Endothelial cell of umbilical vein (primary cell): Measurements from ENCODE around the gene ODF2L. TPM values are rescaled to one million over a fixed set of nuclear protein-coding genes. Genes with fewer than 3 reads are reported as not detected.

Source experiments
- BruUV-seq: library from RNA; stranded (reverse); fragments of 400-500 nt; replicated peaks from 2 replicates; lab custom pipeline; 2021; lab: Mats Ljungman, UMichigan
- CTCF ChIA-PET: fragments of 300-600, 350-600 bp; sonication (Branson Sonifier 250); formaldehyde crosslinking; loops from one replicate; lab custom pipeline; 2021; ENCODE audit warnings: antibody characterized with exemption, inconsistent platforms; lab: Charles Lee
- POLR2A ChIA-PET: fragments of 300-600, 350-600 bp; sonication (Branson Sonifier 250); formaldehyde crosslinking; loops from one replicate; lab custom pipeline; 2021; ENCODE audit warnings: antibody characterized with exemption, inconsistent platforms; lab: Charles Lee
- DNase-seq: peaks from one replicate; pipeline ENCODE4 v3.0.0-alpha.2; 2011; ENCODE audit warnings: low read depth, low spot score
- FAIRE-seq: peaks from 2 replicates; lab custom pipeline; 2011; peaks lifted over from hg19 to GRCh38; lab: Jason Lieb, UNC
- H2AFZ ChIP-seq: 2 replicates; pipeline ENCODE4 v1.6.0; 2012; ENCODE audit warnings: low read depth, low read length, control low read depth, inconsistent platforms
- H3K27ac ChIP-seq: 2 replicates; pipeline ENCODE4 v1.5.1; 2011; ENCODE audit warnings: low read depth, mild to moderate bottlenecking, control low read depth, low read length, moderate library complexity; ENCODE audit not compliant: insufficient read depth
- H3K27me3 ChIP-seq, 2 experiments: 2 replicates each; pipeline versions ENCODE4 v1.6.0 to v1.6.1; 2011; ENCODE audit warnings: low read length in 2 of 2, mixed read lengths in 1 of 2; ENCODE audit not compliant: control insufficient read depth in 2 of 2, insufficient read depth in 2 of 2
- H3K36me3 ChIP-seq, 2 experiments: 2 replicates in 1 of 2; 3 replicates in 1 of 2; pipeline ENCODE4 v1.5.1; 2011; ENCODE audit warnings: low read length in 2 of 2, mild to moderate bottlenecking in 1 of 2, moderate library complexity in 1 of 2; ENCODE audit not compliant: control insufficient read depth in 2 of 2, insufficient read depth in 2 of 2; ENCODE audit errors: extremely low read depth in 1 of 2
- H3K4me1 ChIP-seq: 3 replicates; pipeline ENCODE4 v1.5.1; 2011; ENCODE audit warnings: mild to moderate bottlenecking, low read length; ENCODE audit not compliant: control insufficient read depth, insufficient read depth; ENCODE audit errors: extremely low read depth
- H3K4me2 ChIP-seq: 2 replicates; pipeline ENCODE4 v1.6.1; 2011; ENCODE audit warnings: low read length, control low read depth, mixed read lengths; ENCODE audit not compliant: insufficient read depth
- H3K4me3 ChIP-seq, 3 experiments: fragments of 200-600 bp in 1 of 3; sonication (generic), shearing (Covaris generic) in 1 of 3; replicated peaks in 1 of 3; 2 replicates each; pipeline ENCODE4 v1.5.1; 2011 to 2016; ENCODE audit warnings: control low read depth in 3 of 3, low read length in 3 of 3, mild to moderate bottlenecking in 2 of 3, inconsistent platforms in 1 of 3, low read depth in 1 of 3, moderate library complexity in 1 of 3; ENCODE audit not compliant: insufficient read depth in 1 of 3
- H3K79me2 ChIP-seq: 2 replicates; pipeline ENCODE4 v1.6.0; 2012; ENCODE audit warnings: low read length, inconsistent platforms; ENCODE audit not compliant: control insufficient read depth, insufficient read depth
- H3K9ac ChIP-seq: replicated peaks from 2 replicates; pipeline ENCODE3; 2011; ENCODE audit warnings: low read length, control low read depth; ENCODE audit not compliant: insufficient read depth; ENCODE audit errors: extremely low read depth
- H3K9me1 ChIP-seq: replicated peaks from 3 replicates; pipeline ENCODE4 v1.6.0; 2011; ENCODE audit warnings: mild to moderate bottlenecking, low read length; ENCODE audit not compliant: control insufficient read depth, insufficient read depth; ENCODE audit errors: extremely low read depth
- H3K9me3 ChIP-seq: replicated peaks from 2 replicates; pipeline ENCODE4 v1.5.1; 2012; ENCODE audit warnings: low read length, inconsistent platforms; ENCODE audit not compliant: control insufficient read depth, insufficient read depth
- H4K20me1 ChIP-seq: replicated peaks from 2 replicates; pipeline ENCODE3; 2011; ENCODE audit warnings: mild to moderate bottlenecking, low read length; ENCODE audit not compliant: control insufficient read depth, insufficient read depth; ENCODE audit errors: extremely low read depth
- FOS ChIP-seq: IDR thresholded peaks from 2 replicates; pipeline ENCODE4 v1.6.1; 2011; ENCODE audit warnings: mild to moderate bottlenecking, low read length, moderate library complexity, borderline replicate concordance; ENCODE audit not compliant: insufficient read depth
- GATA2 ChIP-seq: IDR thresholded peaks from 2 replicates; pipeline ENCODE4 v1.7.0; 2011; ENCODE audit warnings: low read depth, mild to moderate bottlenecking, moderate library complexity, mixed read lengths, low read length; ENCODE audit not compliant: insufficient read length, insufficient read depth
- JUN ChIP-seq: IDR thresholded peaks from 2 replicates; pipeline ENCODE4 v1.6.1; 2011; ENCODE audit warnings: borderline replicate concordance, low read depth; ENCODE audit not compliant: insufficient read length, insufficient read depth
- MAX ChIP-seq: IDR thresholded peaks from 2 replicates; pipeline ENCODE4 v1.6.1; 2011; ENCODE audit not compliant: insufficient read depth, insufficient read length
- MYC ChIP-seq: IDR thresholded peaks from one replicate; pipeline ENCODE4 v1.6.1; 2011; ENCODE audit warnings: mild to moderate bottlenecking, low read depth, low read length
- POLR2A ChIP-seq: IDR thresholded peaks from 2 replicates; pipeline ENCODE4 v1.6.1; 2012; ENCODE audit warnings: low read depth, mild to moderate bottlenecking, control low read depth, low read length
- POLR2AphosphoS5 ChIP-seq: IDR thresholded peaks from 2 replicates; pipeline ENCODE4 v1.6.1; 2012; ENCODE audit warnings: low read depth, mild to moderate bottlenecking, control low read depth, low read length, moderate library complexity; ENCODE audit not compliant: insufficient read depth
- dilution Hi-C: fragments of 300-500 bp; cut with MboI; formaldehyde crosslinking; loops from one replicate; pipeline ENCODE4 v1.15.0; 2019; ENCODE audit warnings: low sequenced_read_pairs; ENCODE audit not compliant: extremely low pct_ligation_motif_present
- intact Hi-C: fragments of 100-400 bp; cut with micrococcal nuclease; formaldehyde crosslinking; loops from one replicate; pipeline ENCODE4 v1.10.0; 2022
- polyA plus RNA-seq, 4 experiments: library from polyadenylated mRNA; depleted of rRNA in 3 of 4; stranded (reverse) in 3 of 4; unstranded in 1 of 4; fragments of >200 nt; gene quantifications; 2 replicates each; pipeline versions ENCODE4 v1.2.1 to v1.2.3, GENCODE V29; 2011 to 2012; ENCODE audit warnings: missing spikeins in 1 of 4
- total RNA-seq: library from RNA; stranded (reverse); gene quantifications from 2 replicates; pipeline ENCODE4 v1.2.3, GENCODE V29; 2021

Gene ODF2L
- total and polyA plus RNA-seq, 2 donors (not counting 3 experiments of a cell fraction or from before 2014, with no cell fraction given): 9.6 to 74.7 TPM

GRCh38 chr1:86370601-86371022, 25.5 kb downstream of the ODF2L start:
- H3K9ac ChIP-seq: no peak overlapping the region
- H3K27me3 ChIP-seq: no peaks in the 10 kb centered on the region
- CTCF ChIA-PET: no interaction called here
- no peaks in the 10 kb centered on the region for H3K79me2 ChIP-seq
- POLR2A ChIA-PET: no interaction called here
- BruUV-seq: no TSS peak
- H3K9me3 ChIP-seq: no peaks in the 10 kb centered on the region
- H3K9me1 ChIP-seq: no peaks in the 10 kb centered on the region
- H3K27ac ChIP-seq: no peak overlapping the region
- intact Hi-C loops: no loop called here
- no peak for DNase-seq
- peaks cover 2% of the 10 kb centered on the region for H4K20me1 ChIP-seq
- FAIRE-seq: no peak
- no peak for TF ChIP-seq FOS
- no peak for TF ChIP-seq POLR2AphosphoS5
- TF ChIP-seq GATA2: no peak
- TF ChIP-seq JUN: no peak
- no peaks in the 10 kb centered on the region for H3K4me1 ChIP-seq
- H3K4me2 ChIP-seq: no peak overlapping the region
- H2AFZ ChIP-seq: no peak overlapping the region
- dilution Hi-C loops: no loop called here
- H3K36me3 ChIP-seq: peaks cover 4 to 12% of the 10 kb centered on the region in 2 experiments
- H3K4me3 ChIP-seq: no peak overlapping the region

GRCh38 chr1:86365896-86366295, 30.2 kb downstream of the ODF2L start:
- Histone ChIP-seq H3K9me1 (no peaks in the 10 kb centered on the region), H3K27me3 (no peaks in the 10 kb centered on the region), H4K20me1 (no peaks in the 10 kb centered on the region), H3K9me3 (no peaks in the 10 kb centered on the region), H3K4me1 (no peaks in the 10 kb centered on the region), H3K4me2 (no peak overlapping the region), H3K4me3 (no peak overlapping the region), H3K79me2 (no peaks in the 10 kb centered on the region), H3K36me3 (peaks cover 0 to 3% of the 10 kb centered on the region in 2 experiments), H3K27ac (no peak overlapping the region), H3K9ac (no peak overlapping the region), H2AFZ (no peak overlapping the region)
- intact Hi-C loops (no loop called here), dilution Hi-C loops (no loop called here)
- BruUV-seq: no TSS peak
- FAIRE-seq (no peak), DNase-seq (no peak)
- POLR2A ChIA-PET: no interaction called here
- TF ChIP-seq JUN (no peak), POLR2AphosphoS5 (no peak), POLR2A (no peak), GATA2 (no peak), MYC (no peak), MAX (no peak)
- CTCF ChIA-PET: no interaction called here
